Motor neuron (in vitro differentiated cells): ENCODE measurements around the gene CCDC24. TPM values are rescaled to one million over a fixed set of nuclear protein-coding genes. Genes with fewer than 3 reads are reported as not detected.
A peak's percentile ranks its signal among the peaks of the same experiment; 100 is the strongest.

ENCODE experiments used
- ATAC-seq, 8 experiments: fragments of 200-7000 bp; cut with Tn5 transposase; replicated peaks in 6 of 8; 2 replicates each; pipeline ENCODE4 v1.8.0; 2021; ENCODE audit warnings: mild to moderate bottlenecking in 8 of 8, moderate library complexity in 8 of 8
- H3K27ac ChIP-seq, 2 donors: fragments of 250-450 bp; sonication (Bioruptor Pico); 2 replicates each; pipeline ENCODE4 v1.9.0; 2021; ENCODE audit warnings: antibody characterized with exemption in 2 of 2, mild to moderate bottlenecking in 2 of 2, moderate library complexity in 1 of 2
- H3K4me1 ChIP-seq, 2 donors: fragments of 250-450 bp; sonication (Bioruptor Pico); replicated peaks in 1 of 2; 2 replicates each; pipeline ENCODE4 v1.6.1; 2021; ENCODE audit warnings: antibody characterized with exemption in 2 of 2, mild to moderate bottlenecking in 2 of 2, moderate library complexity in 1 of 2
- H3K4me3 ChIP-seq, 5 donors: fragments of 250-450 bp; sonication (Bioruptor Pico); 2 replicates each; pipeline ENCODE4 v1.9.0; 2021; ENCODE audit warnings: antibody characterized with exemption in 5 of 5, mild to moderate bottlenecking in 5 of 5, moderate library complexity in 4 of 5
- WGBS, 10 experiments: fragments of 450-650 bp; shearing (Covaris generic); methylation state at CpG; one replicate each; pipeline ENCODE4 v1.0.0; 2022; 5-methylcytosine and 5-hydroxymethylcytosine counted together
- in situ Hi-C, 9 experiments: fragments of 400-800 bp; cut with MboI; loops; one replicate each; pipeline ENCODE4 v1.15.0; 2021; ENCODE audit warnings: low sequenced_read_pairs in 9 of 9, low pct_unique_long_range_greater_than_20kb in 2 of 9; ENCODE audit not compliant: unreplicated experiment in 9 of 9
- total RNA-seq, 8 experiments: library from RNA; unstranded; fragments of 300-600 nt; gene quantifications; 2 replicates each; pipeline versions ENCODE4 v1.2.3 to v1.2.4, GENCODE V29; 2022

The CCDC24 gene
- total RNA-seq, result 10 to 100 TPM in 2 of 8 experiments, 1 to 10 TPM in 6; 2.9 to 13.3 (median 6.3) TPM

- in situ Hi-C loops, result no loop called here
- WGBS, 10 experiments, result 0% methylated on average over 3 to 7 of the region's 66 CpGs; no CpG with 5 or more reads in 7 of the 10 experiments
- Histone ChIP-seq H3K27ac (peak within 1 kb of the TSS in 1 of 2 donors; percentile 51), H3K4me1 (peaks cover 11 to 22% of the 10 kb centered on the region in 2 donors), H3K4me3 (peak within 1 kb of the TSS; percentile 43 to 52 (median 44))
- ATAC-seq, result peak; percentile 71 to 85 (median 82)
Measured at GRCh38 chr1:43991476-43992231, at the start of gene CCDC24. Gene CCDC24, plus strand, starts transcription at chr1:43991599. Its CDS starts 280 bp downstream, at chr1:43991879.

- WGBS, 10 experiments, result 70 to 100% (median 85%) methylated on average over 2 to 3 of the region's 3 CpGs; no CpG with 5 or more reads in 4 of the 10 experiments
- Histone ChIP-seq H3K4me1 (peaks cover 8% of the 10 kb centered on the region in 2 donors), H3K27ac (no peak overlapping the region), H3K4me3 (no peak overlapping the region)
- no peak for ATAC-seq
- in situ Hi-C loops, result loop anchor here in 6 of 9 experiments (10.0 to 25.0 kb wide), 3 partner anchors 178 to 405 kb away; partner anchors contain the start of gene PTPRF (in 4 of the 6)
Measured at GRCh38 chr1:43942411-43942810, 49.0 kb upstream of the CCDC24 start.

- no peak overlapping the region for H3K27ac ChIP-seq
- in situ Hi-C loops, result loop anchor here in 6 of 9 experiments (10.0 to 25.0 kb wide), 3 partner anchors 180 to 408 kb away; partner anchors contain the start of gene PTPRF (in 4 of the 6)
- ATAC-seq, result no peak
Measured at GRCh38 chr1:43944860-43945259, 46.5 kb upstream of the CCDC24 start.

GRCh38 chr1:43945674-43946235 lies 45.6 kb upstream of the CCDC24 start:
- in situ Hi-C loops, result loop anchor here in 6 of 9 experiments (10.0 to 25.0 kb wide), 3 partner anchors 181 to 408 kb away; partner anchors contain the start of gene PTPRF (in 4 of the 6)
- H3K27ac ChIP-seq, result no peak overlapping the region
- WGBS, 10 experiments, result 20 to 63% (median 42%) methylated on average over 2 to 3 of the region's 3 CpGs; no CpG with 5 or more reads in 3 of the 10 experiments
- H3K4me1 ChIP-seq, result peaks cover 17 to 20% of the 10 kb centered on the region in 2 donors
- ATAC-seq, result no peak
- H3K4me3 ChIP-seq, result peak overlapping the region; percentile 57 to 88 (median 65)

More at GRCh38 chr1:43944860-43945259, 46.5 kb upstream of the CCDC24 start:
- peaks cover 17 to 20% of the 10 kb centered on the region in 2 donors for H3K4me1 ChIP-seq
- H3K4me3 ChIP-seq, result no peak overlapping the region
- 67 to 100% (median 100%) methylated on average over 1 of the region's 1 CpG; no CpG with 5 or more reads in 4 of the 10 experiments for WGBS, 10 experiments

GRCh38 chr1:43946236-43947060 lies 45.0 kb upstream of the CCDC24 start, which contains the start of gene IPO13:
Gene IPO13, plus strand, starts transcription at chr1:43946950. Its CDS starts 651 bp downstream, at chr1:43947601.
- H3K4me3 ChIP-seq, result peak within 1 kb of the TSS; percentile 57 to 88 (median 65)
- peak within 1 kb of the TSS; percentile 97 to 100 for H3K27ac ChIP-seq
- ATAC-seq, result peak; percentile 94 to 97 (median 96)
- WGBS, 10 experiments, result 0 to 13% (median 2%) methylated on average over 2 to 35 of the region's 74 CpGs; no CpG with 5 or more reads in 3 of the 10 experiments
- in situ Hi-C loops, result loop anchor here in 6 of 9 experiments (10.0 to 25.0 kb wide), 3 partner anchors 182 to 409 kb away; partner anchors contain the start of gene PTPRF (in 4 of the 6)
- peaks cover 17 to 20% of the 10 kb centered on the region in 2 donors for H3K4me1 ChIP-seq

- peaks cover 17 to 23% of the 10 kb centered on the region in 2 donors for H3K4me1 ChIP-seq
- H3K27ac ChIP-seq, result peak overlapping the region; percentile 97 to 100
- in situ Hi-C loops, result loop anchor here in 6 of 9 experiments (10.0 to 25.0 kb wide), 3 partner anchors 182 to 410 kb away; partner anchors contain the start of gene PTPRF (in 4 of the 6)
- 0 to 67% (median 8%) methylated on average over 1 to 11 of the region's 27 CpGs; no CpG with 5 or more reads in 5 of the 10 experiments for WGBS, 10 experiments
- H3K4me3 ChIP-seq, result peak overlapping the region; percentile 57 to 88 (median 65)
- ATAC-seq, result no peak
Measured at GRCh38 chr1:43947061-43947873, 44.1 kb upstream of the CCDC24 start.

GRCh38 chr1:43947874-43948437 lies 43.4 kb upstream of the CCDC24 start:
- Histone ChIP-seq H3K27ac (no peak overlapping the region), H3K4me1 (peaks cover 21 to 28% of the 10 kb centered on the region in 2 donors), H3K4me3 (peak overlapping the region; percentile 57 to 88 (median 65))
- ATAC-seq, result no peak
- in situ Hi-C loops, result loop anchor here in 6 of 9 experiments (10.0 to 25.0 kb wide), 3 partner anchors 183 to 411 kb away; partner anchors contain the start of gene PTPRF (in 4 of the 6)
- WGBS, 10 experiments, result 8 to 100% (median 44%) methylated on average over 1 to 3 of the region's 3 CpGs; no CpG with 5 or more reads in 3 of the 10 experiments

GRCh38 chr1:43949678-43950077 lies 41.7 kb upstream of the CCDC24 start:
- 0 to 100% (median 87%) methylated on average over 1 to 11 of the region's 13 CpGs; no CpG with 5 or more reads in 3 of the 10 experiments for WGBS, 10 experiments
- H3K4me3 ChIP-seq, result no peak overlapping the region
- no peak overlapping the region for H3K27ac ChIP-seq
- in situ Hi-C loops, result loop anchor here in 6 of 9 experiments (10.0 to 25.0 kb wide), 3 partner anchors 185 to 412 kb away; partner anchors contain the start of gene PTPRF (in 4 of the 6)
- no peak for ATAC-seq
- peaks cover 37 to 44% of the 10 kb centered on the region in 2 donors for H3K4me1 ChIP-seq

- Histone ChIP-seq H3K27ac (no peak overlapping the region), H3K4me1 (peaks cover 29 to 37% of the 10 kb centered on the region in 2 donors), H3K4me3 (no peak overlapping the region)
- 65 to 100% (median 80%) methylated on average over 1 to 4 of the region's 4 CpGs; no CpG with 5 or more reads in 3 of the 10 experiments for WGBS, 10 experiments
- in situ Hi-C loops, result no loop called here
- no peak for ATAC-seq
Measured at GRCh38 chr1:43951021-43951985, 40.1 kb upstream of the CCDC24 start.

GRCh38 chr1:43952731-43953346 lies 38.6 kb upstream of the CCDC24 start:
- in situ Hi-C loops, result no loop called here
- 27 to 100% (median 57%) methylated on average over 1 to 8 of the region's 8 CpGs; no CpG with 5 or more reads in 1 of the 10 experiments for WGBS, 10 experiments
- peaks cover 26 to 34% of the 10 kb centered on the region in 2 donors for H3K4me1 ChIP-seq
- ATAC-seq, result peak in 5 of 8 experiments; percentile 96 to 98 (median 96)
- peak overlapping the region; percentile 9 to 16 (median 12) for H3K4me3 ChIP-seq
- H3K27ac ChIP-seq, result peak overlapping the region; percentile 53 to 59
